Right lobe of liver (tissue), 4 donors: ENCODE results near the gene SEMA4D.

Experiments used
- CTCF ChIP-seq, 4 donors: fragments of 200-600 bp in 3 of 4; fragments of 450-650 bp in 1 of 4; IDR thresholded peaks; one replicate each; pipeline versions ENCODE4 v1.5.1 to v1.8.0; 2016 to 2022; ENCODE audit warnings: antibody characterized with exemption in 4 of 4, mild to moderate bottlenecking in 2 of 4
- POLR2A ChIP-seq: fragments of 450-650 bp; IDR thresholded peaks from one replicate; pipeline ENCODE4 v1.6.1; 2017; ENCODE audit warnings: antibody characterized with exemption, mild to moderate bottlenecking
- donor health status: DM: no; HTN: no; CAD: no.
- donor health status: DM: no; HTN: no; CAD: no.
- donor health status: DM: no; HTN: yes; CAD: no.

- no peak for TF ChIP-seq POLR2A
- TF ChIP-seq CTCF (IDR thresholded peaks at IDR 0.05): no peak
Observed at GRCh38 chr9:89350988-89351557, 146.8 kb downstream of the SEMA4D start.
